Activated T-helper 1 cell treated with anti-CD3 and anti-CD28 coated beads, Interleukin-12 subunit alpha, Interleukin-12 subunit beta, Interleukin-2, Interleukin-4 antibody, amounts not matched to agents 30 ng/mL and 10 ng/mL and 1 ng/mL, durations not matched to agents 14 hours and 24 hours and 36 hours (primary cell): ENCODE data around the gene LIN54. TPM values are rescaled to one million over a fixed set of nuclear protein-coding genes. Genes with fewer than 3 reads are reported as not detected.
"Not testable (repeated sequence)": the region's sequence is repeated elsewhere in the genome, so short reads cannot be mapped to it uniquely, and the experiment has no call there.

Source experiments
- DNase-seq: peaks from one replicate; pipeline ENCODE4 v3.0.0; 2021; ENCODE audit warnings: low spot score
- H3K27ac Mint-ChIP-seq: one replicate; pipeline ENCODE4 v1.8.0; 2021; ENCODE audit warnings: mild to moderate bottlenecking, mixed read lengths
- H3K27me3 Mint-ChIP-seq: one replicate; pipeline ENCODE4 v1.8.0; 2022; ENCODE audit warnings: mild to moderate bottlenecking, moderate library complexity, mixed read lengths; ENCODE audit not compliant: insufficient read depth
- H3K36me3 Mint-ChIP-seq: one replicate; pipeline ENCODE4 v1.8.0; 2021; ENCODE audit warnings: low read depth, mixed read lengths
- H3K4me1 Mint-ChIP-seq: one replicate; pipeline ENCODE4 v1.8.0; 2021; ENCODE audit warnings: low read depth, mixed read lengths
- H3K4me3 Mint-ChIP-seq: one replicate; pipeline ENCODE4 v1.8.0; 2021; ENCODE audit warnings: mild to moderate bottlenecking, moderate library complexity, mixed read lengths
- H3K9me3 Mint-ChIP-seq: one replicate; pipeline ENCODE4 v1.8.0; 2021; ENCODE audit warnings: mixed read lengths
- intact Hi-C: fragments of 100-400 bp; cut with micrococcal nuclease; formaldehyde crosslinking; loops from one replicate; pipeline ENCODE4 v1.15.1; 2024
- total RNA-seq: library from RNA; stranded (reverse); gene quantifications from 2 replicates; pipeline ENCODE4 v1.2.3, GENCODE V29; 2022

LIN54 gene
- total RNA-seq, 1 donor from 2014 or later = 26.6 TPM

- DNase-seq, H3K9me3 Mint-ChIP-seq, H3K36me3 Mint-ChIP-seq, H3K27ac Mint-ChIP-seq, H3K4me3 Mint-ChIP-seq, H3K27me3 Mint-ChIP-seq, intact Hi-C loops: not testable (repeated sequence)
- peaks cover 24% of the 10 kb centered on the region for H3K4me1 Mint-ChIP-seq
Measured at GRCh38 chr4:83003044-83003791, 7.4 kb downstream of the LIN54 start.

DNA sequence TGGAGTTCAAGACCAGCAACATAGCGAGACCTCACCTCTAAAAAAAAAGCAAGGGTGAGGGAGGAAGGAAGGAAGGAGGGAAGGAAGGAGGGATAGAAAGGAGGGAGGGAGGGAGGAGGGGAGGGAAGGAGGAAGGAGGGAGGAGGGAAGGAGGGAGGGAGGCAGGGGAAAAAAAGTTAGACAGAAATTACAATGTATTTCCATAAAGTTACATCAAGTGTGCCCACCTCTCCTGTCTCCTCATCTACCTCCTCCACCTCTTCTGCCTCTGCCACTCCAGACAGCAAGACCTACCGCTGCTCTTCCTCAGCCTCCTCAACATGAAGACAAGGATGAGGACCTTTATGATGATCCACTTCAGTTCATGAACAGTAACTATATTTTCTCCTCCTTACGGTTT, 8.3 kb downstream of the LIN54 start:
- DNase-seq = no peak
- H3K27ac Mint-ChIP-seq = no peak overlapping the region
- peaks cover 9% of the 10 kb centered on the region for H3K36me3 Mint-ChIP-seq
- no peak overlapping the region for H3K4me3 Mint-ChIP-seq
- intact Hi-C loops = no loop called here
- H3K27me3 Mint-ChIP-seq = no peaks in the 10 kb centered on the region
- no peaks in the 10 kb centered on the region for H3K9me3 Mint-ChIP-seq
- H3K4me1 Mint-ChIP-seq = peaks cover 15% of the 10 kb centered on the region

- Mint-ChIP-seq H3K27ac (no peak overlapping the region), H3K9me3 (no peaks in the 10 kb centered on the region), H3K27me3 (no peaks in the 10 kb centered on the region), H3K36me3 (peaks cover 9% of the 10 kb centered on the region), H3K4me1 (peaks cover 9% of the 10 kb centered on the region), H3K4me3 (no peak overlapping the region)
- intact Hi-C loops = no loop called here
- no peak for DNase-seq
Measured at GRCh38 chr4:82998898-82999297, 11.7 kb downstream of the LIN54 start.

DNA sequence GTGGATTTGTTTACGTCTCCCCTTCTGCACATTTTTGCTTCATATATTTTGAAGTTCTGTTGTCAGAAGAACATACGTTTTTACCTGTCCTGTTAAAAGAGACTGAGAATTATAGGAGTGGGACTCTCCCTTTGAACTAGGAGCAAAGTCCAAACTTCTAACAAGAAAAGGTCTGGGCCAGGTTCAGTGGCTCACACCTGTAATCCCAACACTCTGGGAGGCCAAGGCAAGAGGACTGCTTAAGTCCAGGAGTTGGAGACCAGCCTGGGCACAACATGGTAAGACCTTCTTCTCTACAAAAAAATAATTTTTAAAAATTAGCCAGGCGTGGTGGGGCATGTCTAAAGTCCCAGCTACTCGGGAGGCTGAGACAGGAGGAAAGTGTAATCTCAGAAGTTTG, 15.8 kb downstream of the LIN54 start:
- H3K36me3 Mint-ChIP-seq = peaks cover 6% of the 10 kb centered on the region
- no peak for DNase-seq
- H3K9me3 Mint-ChIP-seq = no peaks in the 10 kb centered on the region
- H3K4me3 Mint-ChIP-seq = no peak overlapping the region
- intact Hi-C loops = no loop called here
- H3K27ac Mint-ChIP-seq = no peak overlapping the region
- H3K27me3 Mint-ChIP-seq = no peaks in the 10 kb centered on the region
- H3K4me1 Mint-ChIP-seq = peaks cover 10% of the 10 kb centered on the region

GRCh38 chr4:82989575-82990429, 20.8 kb downstream of the LIN54 start:
- DNase-seq = no peak
- intact Hi-C loops = loop anchor here (1.0 kb wide), 1 partner anchor 20 kb away; the partner anchor contains the start of gene LIN54
- peak overlapping the region; percentile 79 for H3K27ac Mint-ChIP-seq
- H3K4me1 Mint-ChIP-seq = peaks cover 14% of the 10 kb centered on the region
- H3K27me3 Mint-ChIP-seq = no peaks in the 10 kb centered on the region
- H3K36me3 Mint-ChIP-seq = peaks cover 8% of the 10 kb centered on the region
- no peaks in the 10 kb centered on the region for H3K9me3 Mint-ChIP-seq
- peak overlapping the region; percentile 64 for H3K4me3 Mint-ChIP-seq

- intact Hi-C loops = no loop called here
- no peak for DNase-seq
- no peak overlapping the region for H3K4me3 Mint-ChIP-seq
- peaks cover 15% of the 10 kb centered on the region for H3K36me3 Mint-ChIP-seq
- no peaks in the 10 kb centered on the region for H3K9me3 Mint-ChIP-seq
- peaks cover 22% of the 10 kb centered on the region for H3K4me1 Mint-ChIP-seq
- H3K27ac Mint-ChIP-seq = no peak overlapping the region
- no peaks in the 10 kb centered on the region for H3K27me3 Mint-ChIP-seq
Measured at GRCh38 chr4:82988323-82988832, 22.2 kb downstream of the LIN54 start.

DNA sequence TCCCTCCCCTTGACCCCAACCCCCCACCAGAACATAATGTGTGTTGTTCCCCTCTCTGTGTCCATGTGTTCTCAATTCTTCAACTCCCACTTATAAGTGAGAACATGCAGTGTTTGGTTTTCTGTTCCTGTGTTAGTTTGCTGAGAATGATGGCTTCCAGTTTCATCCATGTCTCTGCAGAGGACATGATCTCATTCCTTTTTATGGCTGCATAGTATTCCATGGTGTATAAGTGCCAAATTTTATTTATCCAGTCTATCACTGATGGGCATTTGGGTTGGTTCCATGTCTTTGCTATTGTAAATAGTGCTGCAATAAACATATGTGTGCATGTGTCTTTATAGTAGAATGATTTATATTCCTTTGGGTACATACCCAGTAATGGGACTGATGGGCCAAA, 23.1 kb downstream of the LIN54 start:
- H3K27ac Mint-ChIP-seq, DNase-seq, H3K27me3 Mint-ChIP-seq, H3K4me3 Mint-ChIP-seq, H3K9me3 Mint-ChIP-seq, intact Hi-C loops: not testable (repeated sequence)
- peaks cover 15% of the 10 kb centered on the region for H3K36me3 Mint-ChIP-seq
- H3K4me1 Mint-ChIP-seq = peaks cover 22% of the 10 kb centered on the region

DNA sequence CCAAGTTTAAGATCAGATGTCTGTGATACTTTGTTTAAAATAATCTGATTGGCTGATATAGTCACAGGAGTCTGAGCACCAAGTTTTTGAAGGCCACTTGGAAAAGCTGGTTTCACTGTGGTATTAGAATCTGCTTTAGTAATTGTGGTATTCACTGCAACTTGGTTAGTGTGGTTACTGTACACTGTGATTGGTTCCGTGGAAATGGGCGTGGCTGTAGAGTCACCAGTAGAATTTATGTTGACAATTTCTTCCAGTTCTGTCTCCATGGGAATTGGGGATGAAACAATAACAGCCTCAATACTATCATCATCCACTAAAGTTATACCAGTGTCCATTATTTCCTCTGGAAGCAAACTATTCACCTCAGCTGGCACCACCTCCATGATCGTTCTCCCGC, 26.2 kb downstream of the LIN54 start:
- intact Hi-C loops = no loop called here
- Mint-ChIP-seq H3K27me3 (no peaks in the 10 kb centered on the region), H3K36me3 (peaks cover 19% of the 10 kb centered on the region), H3K9me3 (no peaks in the 10 kb centered on the region), H3K4me3 (no peak overlapping the region), H3K4me1 (peaks cover 14% of the 10 kb centered on the region), H3K27ac (no peak overlapping the region)
- DNase-seq = no peak

GRCh38 chr4:82983444-82983843, 27.2 kb downstream of the LIN54 start:
- intact Hi-C loops = no loop called here
- Mint-ChIP-seq H3K4me1 (peaks cover 9% of the 10 kb centered on the region), H3K9me3 (no peaks in the 10 kb centered on the region), H3K27ac (no peak overlapping the region), H3K27me3 (no peaks in the 10 kb centered on the region), H3K36me3 (peaks cover 16% of the 10 kb centered on the region), H3K4me3 (no peak overlapping the region)
- no peak for DNase-seq

DNA sequence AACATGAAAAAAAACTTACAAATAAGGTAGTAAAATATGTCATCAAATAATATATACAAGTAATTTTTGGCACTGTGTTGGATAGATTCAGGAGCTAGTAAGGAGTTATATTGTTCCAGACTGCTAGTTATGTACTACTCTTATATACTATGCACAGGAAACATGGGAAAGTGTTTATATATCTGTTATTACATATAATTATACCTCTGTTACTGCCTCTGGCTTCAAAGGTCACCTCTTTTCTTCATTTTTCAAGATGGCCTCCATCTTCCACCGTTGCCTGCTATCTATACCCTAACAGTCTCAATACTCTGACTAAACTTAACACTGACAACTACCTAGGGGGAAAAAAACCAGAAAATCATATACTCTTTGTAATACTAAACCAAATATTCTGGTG, 29.5 kb downstream of the LIN54 start:
- no peaks in the 10 kb centered on the region for H3K9me3 Mint-ChIP-seq
- H3K27ac Mint-ChIP-seq = peak overlapping the region; percentile 31
- peaks cover 9% of the 10 kb centered on the region for H3K4me1 Mint-ChIP-seq
- intact Hi-C loops = no loop called here
- no peaks in the 10 kb centered on the region for H3K27me3 Mint-ChIP-seq
- no peak overlapping the region for H3K4me3 Mint-ChIP-seq
- peaks cover 21% of the 10 kb centered on the region for H3K36me3 Mint-ChIP-seq
- DNase-seq = no peak

- no peaks in the 10 kb centered on the region for H3K27me3 Mint-ChIP-seq
- no peak for DNase-seq
- intact Hi-C loops = no loop called here
- H3K4me1 Mint-ChIP-seq = peaks cover 9% of the 10 kb centered on the region
- peaks cover 25% of the 10 kb centered on the region for H3K36me3 Mint-ChIP-seq
- H3K4me3 Mint-ChIP-seq = no peak overlapping the region
- no peak overlapping the region for H3K27ac Mint-ChIP-seq
- no peaks in the 10 kb centered on the region for H3K9me3 Mint-ChIP-seq
Measured at GRCh38 chr4:82975792-82976191, 34.8 kb downstream of the LIN54 start.

GRCh38 chr4:82969414-82969813, 41.2 kb downstream of the LIN54 start:
- Mint-ChIP-seq H3K27me3 (no peaks in the 10 kb centered on the region), H3K4me3 (no peak overlapping the region), H3K36me3 (peaks cover 46% of the 10 kb centered on the region), H3K27ac (no peak overlapping the region), H3K4me1 (peaks cover 20% of the 10 kb centered on the region), H3K9me3 (no peaks in the 10 kb centered on the region)
- intact Hi-C loops = no loop called here
- no peak for DNase-seq

DNA sequence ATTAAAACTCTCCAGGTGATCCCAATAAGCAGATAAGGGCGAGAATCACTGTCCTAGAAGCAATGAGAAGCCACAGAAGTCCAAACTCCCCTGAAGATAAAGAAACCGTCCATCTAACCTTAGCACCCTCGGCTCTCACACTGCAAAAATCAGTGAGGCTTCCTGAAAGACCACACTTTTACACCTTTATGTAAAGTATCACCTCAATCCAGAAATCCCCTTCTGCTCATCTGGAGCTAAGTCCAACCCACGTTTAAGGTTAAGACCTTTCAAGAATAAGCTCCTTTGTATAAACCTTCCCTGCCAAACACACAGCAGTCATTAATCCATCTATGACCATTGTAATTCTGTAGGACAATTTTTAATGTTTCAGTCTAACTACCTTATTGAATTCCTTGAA, 41.7 kb downstream of the LIN54 start:
- Mint-ChIP-seq H3K27ac (no peak overlapping the region), H3K4me3 (no peak overlapping the region), H3K36me3 (peaks cover 47% of the 10 kb centered on the region), H3K4me1 (peaks cover 20% of the 10 kb centered on the region), H3K27me3 (no peaks in the 10 kb centered on the region), H3K9me3 (no peaks in the 10 kb centered on the region)
- intact Hi-C loops = no loop called here
- DNase-seq = no peak
